Cardiac fibroblast (primary cell): ENCODE results near the gene ZFAND3.

Experiments
- DNase-seq, 2 donors: peaks; one replicate each; pipeline versions ENCODE4 v3.0.0 to v3.0.0-alpha.2; 2010; ENCODE audit warnings: low read depth in 2 of 2
- H3K4me3 ChIP-seq, 2 donors: replicated peaks in 1 of 2; 1 replicate in 1 of 2; 2 replicates in 1 of 2; pipeline ENCODE4 v1.5.1; 2011; ENCODE audit warnings: low read depth in 2 of 2, low read length in 2 of 2, mild to moderate bottlenecking in 2 of 2, moderate library complexity in 1 of 2
- CTCF ChIP-seq: IDR thresholded peaks from one replicate; pipeline ENCODE4 v1.5.1; 2011; ENCODE audit warnings: low read depth, mild to moderate bottlenecking, low read length, inconsistent platforms

ZFAND3 gene

DNA sequence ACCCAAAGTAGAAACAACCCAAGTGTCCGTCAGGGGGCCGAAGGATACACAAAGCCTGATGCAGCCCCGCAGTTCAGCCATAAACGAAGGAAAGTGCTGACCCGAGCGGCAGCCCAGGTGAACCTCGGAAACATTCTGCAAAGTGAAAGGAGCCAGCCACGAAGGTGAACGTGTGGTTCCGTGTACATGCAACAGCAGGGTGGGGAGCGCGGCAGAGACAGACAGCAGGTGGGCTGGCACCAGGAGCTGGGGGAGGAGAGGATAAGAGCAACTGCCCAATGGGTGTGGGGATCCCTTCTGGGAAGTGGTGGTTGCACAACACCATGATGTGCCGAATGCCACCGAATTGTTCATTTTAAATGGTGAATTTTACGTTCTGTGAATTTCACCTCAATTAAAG lies 341.8 kb downstream of the ZFAND3 start:
- no peak for DNase-seq
- H3K4me3 ChIP-seq, result no peak overlapping the region
- TF ChIP-seq CTCF, result no peak

- no peak for TF ChIP-seq CTCF
- no peak for DNase-seq
- no peak overlapping the region for H3K4me3 ChIP-seq
These were observed 342.4 kb downstream of the ZFAND3 start for GRCh38 chr6:38161754-38162492.

- no peak overlapping the region for H3K4me3 ChIP-seq
- TF ChIP-seq CTCF, result no peak
- no peak for DNase-seq
These were observed 343.1 kb downstream of the ZFAND3 start for GRCh38 chr6:38162493-38163185.

DNA sequence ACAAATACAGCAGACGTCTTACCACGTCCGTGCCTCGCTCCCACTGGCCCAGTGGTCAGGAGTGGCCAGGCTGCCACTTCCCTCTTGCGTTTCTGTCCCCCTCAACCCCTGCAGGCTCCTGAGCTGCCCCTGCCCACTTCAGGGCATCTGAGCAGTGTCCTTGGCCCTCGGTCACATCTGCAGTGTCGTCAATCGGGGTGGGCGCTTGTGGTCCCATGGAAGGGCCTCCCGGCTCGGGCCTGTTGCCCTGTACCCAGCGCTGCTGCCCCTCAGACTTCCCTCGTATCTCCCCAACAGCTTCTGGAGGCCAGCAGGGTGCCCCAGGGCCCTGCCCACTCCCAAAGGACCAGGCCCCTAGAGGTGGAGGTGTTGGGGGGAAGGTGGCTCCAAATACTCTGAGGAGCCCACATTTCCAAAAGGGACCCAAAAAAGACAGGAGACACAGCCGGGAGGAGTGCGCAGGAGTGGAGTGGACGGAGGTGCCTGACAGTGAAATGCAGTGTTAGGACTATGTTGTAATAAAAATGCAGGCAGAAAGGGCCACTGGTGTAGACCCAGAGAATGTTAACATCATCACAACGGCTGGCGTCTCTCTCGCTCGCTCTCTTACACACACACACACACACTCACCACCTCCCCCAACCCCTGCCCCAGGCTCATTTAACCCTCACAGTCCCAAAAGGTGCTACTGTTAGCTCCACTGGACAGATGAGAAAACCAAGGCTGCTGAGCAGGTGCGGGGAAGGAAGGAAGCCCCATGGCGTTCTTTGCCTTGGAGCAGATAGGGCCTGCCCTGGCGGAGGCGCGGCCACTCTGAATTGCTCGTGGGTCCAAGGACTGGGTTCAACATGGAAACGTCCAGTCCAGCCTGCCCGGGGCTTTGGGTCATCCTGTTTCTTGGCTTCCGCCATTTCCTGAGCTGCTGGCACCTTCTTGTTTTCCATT lies 343.9 kb downstream of the ZFAND3 start:
- TF ChIP-seq CTCF, result no peak
- H3K4me3 ChIP-seq, result no peak overlapping the region
- no peak for DNase-seq

DNA sequence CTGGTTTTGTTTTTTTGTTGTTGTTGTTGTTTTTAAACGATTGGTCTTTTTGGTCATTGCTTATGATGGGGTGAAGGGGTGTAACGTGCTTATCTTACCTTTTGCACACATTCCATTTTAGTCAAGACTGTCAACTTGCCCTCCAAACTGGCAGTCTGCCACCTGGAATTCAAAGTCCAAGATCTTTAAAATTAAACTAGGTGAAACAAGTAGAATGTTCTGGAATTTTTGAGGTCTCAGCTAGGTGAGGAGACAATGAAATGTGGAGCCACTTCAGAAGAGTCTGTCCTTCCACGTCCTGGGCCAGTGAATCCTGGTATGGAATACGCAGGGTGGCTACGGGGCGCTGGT lies 344.6 kb downstream of the ZFAND3 start:
- H3K4me3 ChIP-seq, result no peak overlapping the region
- DNase-seq, result no peak
- TF ChIP-seq CTCF, result no peak

DNA sequence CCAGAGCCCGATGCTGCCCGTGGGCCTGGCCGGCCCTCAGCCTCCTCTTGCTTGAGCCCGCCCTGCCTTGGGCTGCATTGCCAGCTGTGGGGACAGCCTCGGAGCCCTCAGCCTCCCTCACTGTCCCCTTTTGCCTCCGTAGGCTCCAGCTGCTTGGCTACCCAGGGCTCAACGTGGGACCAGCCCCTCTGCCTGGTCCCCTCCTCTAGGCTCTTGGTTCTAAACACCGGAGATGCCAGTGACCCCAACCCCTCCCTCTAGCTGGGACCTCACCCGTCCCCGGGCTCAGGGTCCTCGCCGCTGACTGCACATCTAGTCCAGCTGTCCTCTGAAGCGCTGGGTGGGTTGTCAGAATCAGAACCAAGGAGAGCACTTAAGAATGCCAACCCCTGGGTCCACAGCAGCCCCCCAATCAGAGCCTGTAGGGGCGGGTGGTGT lies 345.2 kb downstream of the ZFAND3 start:
- DNase-seq, result no peak
- TF ChIP-seq CTCF, result no peak
- no peak overlapping the region for H3K4me3 ChIP-seq
